A549 (cell line): ENCODE measurements around the gene HHLA2.

Source experiments
- CEBPB ChIP-seq, 2 experiments: fragments of >200 bp in 1 of 2; sonication (Bioruptor Twin) in 1 of 2; formaldehyde crosslinking in 1 of 2; IDR thresholded peaks; 2 replicates each; pipeline ENCODE4 v1.6.1; 2012 to 2016
- CTCF ChIP-seq: fragments of >200 bp; sonication (Bioruptor Twin); formaldehyde crosslinking; IDR thresholded peaks from 3 replicates; pipeline ENCODE4 v1.5.1; 2016
- EP300 ChIP-seq, 2 experiments: fragments of >200 bp; sonication (Bioruptor Twin); formaldehyde crosslinking; IDR thresholded peaks; 2 replicates in 1 of 2; 3 replicates in 1 of 2; pipeline ENCODE4 v1.6.1; 2016 to 2017
- GATA3 ChIP-seq: IDR thresholded peaks from 2 replicates; pipeline ENCODE4 v1.6.1; 2012; ENCODE audit warnings: borderline replicate concordance
- HDAC2 ChIP-seq: fragments of 200-600 bp; sonication (generic); IDR thresholded peaks from 2 replicates; pipeline ENCODE4 v1.6.1; 2016
- HMGXB4 ChIP-seq: fragments of 250-450 bp; sonication (Bioruptor Pico); IDR thresholded peaks from 2 replicates; pipeline ENCODE4 v1.5.0; 2021; ENCODE audit warnings: mild to moderate bottlenecking, moderate library complexity, borderline replicate concordance
- JUN ChIP-seq, 2 experiments: fragments of >200 bp; sonication (Bioruptor Twin); formaldehyde crosslinking; IDR thresholded peaks; 2 replicates in 1 of 2; 3 replicates in 1 of 2; pipeline ENCODE4 v1.6.1; 2016 to 2017
- MAX ChIP-seq: IDR thresholded peaks from 2 replicates; pipeline ENCODE4 v1.6.1; 2012
- POLR2A ChIP-seq: IDR thresholded peaks from 2 replicates; pipeline ENCODE4 v1.6.1; 2012; ENCODE audit warnings: mild to moderate bottlenecking, low read length
- RCOR1 ChIP-seq: fragments of 150-350 bp; IDR thresholded peaks from 2 replicates; pipeline ENCODE4 v1.6.1; 2014; ENCODE audit warnings: antibody characterized with exemption, low read length, low read depth
- REST ChIP-seq: fragments of 200-600 bp; sonication (generic); IDR thresholded peaks from 2 replicates; pipeline ENCODE4 v1.6.1; 2016; ENCODE audit warnings: antibody characterized with exemption, mild to moderate bottlenecking, moderate library complexity
- SREBF2 ChIP-seq: fragments of 450-650 bp; IDR thresholded peaks from 2 replicates; pipeline ENCODE4 v1.6.1; 2014; ENCODE audit warnings: mild to moderate bottlenecking, moderate library complexity
- TP53 ChIP-seq: fragments of 250-450 bp; sonication (Bioruptor Pico); IDR thresholded peaks from 2 replicates; pipeline ENCODE4 v1.5.0; 2021; ENCODE audit warnings: mild to moderate bottlenecking, moderate library complexity
- USF2 ChIP-seq: fragments of 450-650 bp; IDR thresholded peaks from 2 replicates; pipeline ENCODE4 v1.6.1; 2014; ENCODE audit warnings: antibody characterized with exemption

GRCh38 chr3:108322352-108322751, 26.0 kb downstream of the HHLA2 start:
- TF ChIP-seq CTCF: no peak
- TF ChIP-seq CEBPB (IDR thresholded peaks at IDR 0.05): no peak
- no peak for TF ChIP-seq POLR2A
- no peak for TF ChIP-seq REST
- no peak for TF ChIP-seq MAX
- no peak for TF ChIP-seq TP53
- TF ChIP-seq USF2: no peak
- no peak for TF ChIP-seq HMGXB4 (CRISPR knock-in tag)
- TF ChIP-seq SREBF2: no peak
- TF ChIP-seq EP300 (IDR thresholded peaks at IDR 0.05): no peak
- TF ChIP-seq RCOR1: no peak
- TF ChIP-seq JUN (IDR thresholded peaks at IDR 0.05): no peak
- no peak for TF ChIP-seq HDAC2
- TF ChIP-seq GATA3: no peak
